Pancreas (tissue), 10 donors: Measurements from ENCODE around the gene OBSL1. TPM values are rescaled to one million over a fixed set of nuclear protein-coding genes. Genes with fewer than 3 reads are reported as not detected.

ENCODE experiments used
- ATAC-seq, 4 donors: fragments of 200-7000 bp; cut with Tn5 transposase; one replicate each; pipeline versions ENCODE4 v1.8.0 to v1.9.1; 2020; ENCODE audit warnings: mild to moderate bottlenecking in 4 of 4, moderate library complexity in 4 of 4
- DNase-seq, 6 donors: peaks; one replicate each; pipeline ENCODE4 v3.0.0-alpha.2; 2020
- FAIRE-seq: peaks from 2 replicates; lab custom pipeline; 2012; peaks lifted over from hg19 to GRCh38; lab: Jason Lieb, UNC
- H3K27ac ChIP-seq, 4 donors: fragments of 200-600 bp; sonication (generic); 1 replicate in 3 of 4; 2 replicates in 1 of 4; pipeline versions ENCODE4 v1.5.0 to v1.8.0; 2020
- H3K27me3 ChIP-seq, 4 donors: fragments of 200-600 bp; one replicate each; pipeline ENCODE4 v1.8.0; 2021
- H3K36me3 ChIP-seq, 3 donors: fragments of 200-600 bp; sonication (generic) in 1 of 3; one replicate each; pipeline versions ENCODE4 v1.5.0 to v1.8.0; 2020 to 2021
- H3K4me1 ChIP-seq, 3 donors: fragments of 200-600 bp; one replicate each; pipeline ENCODE4 v1.8.0; 2021
- H3K4me3 ChIP-seq, 4 donors: fragments of 200-600 bp; sonication (generic) in 2 of 4; one replicate each; pipeline versions ENCODE4 v1.5.0 to v1.8.0; 2020 to 2021
- H3K9me3 ChIP-seq, 4 donors: fragments of 200-600 bp; one replicate each; pipeline ENCODE4 v1.8.0; 2021
- WGBS, 2 donors: extraction: QIAGEN DNeasy Blood & Tissue Kit; methylation state at CpG; one replicate each; pipeline ENCODE4 v1.1.7; 2013; 5-methylcytosine and 5-hydroxymethylcytosine counted together
- intact Hi-C, 3 donors: fragments of 100-400 bp; cut with DNase I; formaldehyde crosslinking; loops; one replicate each; pipeline versions ENCODE4 v1.11.1 to v1.14.2; 2022
- polyA plus RNA-seq, 2 donors: library from polyadenylated mRNA; stranded (reverse); fragments of 200-250 nt; gene quantifications; one replicate each; pipeline ENCODE4 v1.2.3, GENCODE V29; 2013
- total RNA-seq, 6 donors: library from RNA; stranded (reverse); fragmentation: NEBNext Ultra II Directional in 4 of 6; extraction: Animal tissue kit (Norgen Biotek cat#: 25700) in 4 of 6; gene quantifications; one replicate each; pipeline versions ENCODE4 v1.2.1 to v1.2.4, GENCODE V29; 2021 to 2023
- TF ChIP-seq, protein P1 (sequence below), 4 donors: fragments of 200-600 bp; sonication (generic) in 3 of 4; IDR thresholded peaks; one replicate each; pipeline versions ENCODE4 v1.5.0 to v1.8.0; 2021; ENCODE audit warnings: antibody characterized with exemption in 4 of 4
- donor health status: healthy with polysubstance abuse.
- donor health status: DM: no; HTN: no; CAD: no; lungs with moderate emphysema.
- donor health status: DM: no; HTN: no; CAD: no.
- donor health status: control.
- donor health status: control.
- donor health status: Bipolar disorder and iron deficiency.
- donor health status: DM: yes; HTN: yes; CAD: no.
- donor health status: DM: no; HTN: no; CAD: no.
- donor health status: DM: no; HTN: no; CAD: no.
- donor health status: DM: yes; HTN: yes; CAD: no.

OBSL1 gene
- total and polyA plus RNA-seq, 8 donors, result 54.7 to 332 (median 74.0) TPM

DNA sequence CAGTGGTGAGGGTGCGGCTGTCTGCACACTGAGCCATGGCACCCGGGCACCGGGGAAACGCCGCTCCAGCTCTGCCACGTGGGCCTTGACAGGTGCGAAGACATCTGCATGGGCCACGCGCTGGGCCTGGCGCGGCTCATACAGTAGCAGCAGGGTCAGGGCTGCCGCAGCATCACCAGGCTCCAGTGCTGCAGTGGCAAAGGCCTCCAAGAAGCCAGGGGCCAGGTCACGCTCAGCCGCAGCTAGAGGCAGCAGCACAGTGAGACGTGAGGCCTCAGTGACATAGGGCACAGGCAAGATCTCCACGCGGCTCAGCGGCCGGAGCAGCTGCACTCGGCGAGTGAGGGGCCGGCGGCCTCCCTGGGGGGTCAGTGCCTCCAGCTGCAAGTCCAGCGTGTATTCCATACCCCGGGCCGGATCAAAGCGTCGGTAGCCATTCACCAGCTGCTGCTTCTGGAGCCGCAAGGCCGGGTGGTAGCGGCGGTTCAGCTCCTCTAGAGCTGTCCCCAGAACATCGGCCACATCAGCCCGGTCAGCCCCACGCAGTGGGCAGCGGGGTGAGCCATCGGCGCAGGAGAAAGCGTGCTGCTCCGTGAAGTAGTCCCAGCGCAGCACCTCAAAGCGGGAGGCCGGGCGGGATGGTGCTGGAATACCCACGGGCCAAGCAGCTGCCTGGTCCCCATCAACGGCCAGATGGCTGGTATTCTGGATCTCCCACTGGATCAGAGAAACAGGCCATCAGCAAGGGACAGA is 31.2 kb downstream of the OBSL1 start:
- Histone ChIP-seq H3K36me3 (peaks cover 2 to 26% (median 19%) of the 10 kb centered on the region in 3 donors), H3K27ac (no peak overlapping the region), H3K27me3 (no peaks in the 10 kb centered on the region), H3K4me3 (no peak overlapping the region), H3K4me1 (peaks cover 0 to 9% (median 5%) of the 10 kb centered on the region in 3 donors), H3K9me3 (no peaks in the 10 kb centered on the region)
- TF ChIP-seq, protein P1, sequence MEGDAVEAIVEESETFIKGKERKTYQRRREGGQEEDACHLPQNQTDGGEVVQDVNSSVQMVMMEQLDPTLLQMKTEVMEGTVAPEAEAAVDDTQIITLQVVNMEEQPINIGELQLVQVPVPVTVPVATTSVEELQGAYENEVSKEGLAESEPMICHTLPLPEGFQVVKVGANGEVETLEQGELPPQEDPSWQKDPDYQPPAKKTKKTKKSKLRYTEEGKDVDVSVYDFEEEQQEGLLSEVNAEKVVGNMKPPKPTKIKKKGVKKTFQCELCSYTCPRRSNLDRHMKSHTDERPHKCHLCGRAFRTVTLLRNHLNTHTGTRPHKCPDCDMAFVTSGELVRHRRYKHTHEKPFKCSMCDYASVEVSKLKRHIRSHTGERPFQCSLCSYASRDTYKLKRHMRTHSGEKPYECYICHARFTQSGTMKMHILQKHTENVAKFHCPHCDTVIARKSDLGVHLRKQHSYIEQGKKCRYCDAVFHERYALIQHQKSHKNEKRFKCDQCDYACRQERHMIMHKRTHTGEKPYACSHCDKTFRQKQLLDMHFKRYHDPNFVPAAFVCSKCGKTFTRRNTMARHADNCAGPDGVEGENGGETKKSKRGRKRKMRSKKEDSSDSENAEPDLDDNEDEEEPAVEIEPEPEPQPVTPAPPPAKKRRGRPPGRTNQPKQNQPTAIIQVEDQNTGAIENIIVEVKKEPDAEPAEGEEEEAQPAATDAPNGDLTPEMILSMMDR (IDR thresholded peaks at IDR 0.05), result no peak
- DNase-seq (peak in 2 of 6 donors; percentile 60 to 82), ATAC-seq (no peak), FAIRE-seq (no peak)
- intact Hi-C loops, result loop anchor here (2.0 to 10.0 kb wide), 4 partner anchors 75 to 105 kb away; no protein-coding TSS in a partner anchor
- 90 to 92% methylated on average over 46 of the region's 46 CpGs for WGBS, 2 donors

DNA sequence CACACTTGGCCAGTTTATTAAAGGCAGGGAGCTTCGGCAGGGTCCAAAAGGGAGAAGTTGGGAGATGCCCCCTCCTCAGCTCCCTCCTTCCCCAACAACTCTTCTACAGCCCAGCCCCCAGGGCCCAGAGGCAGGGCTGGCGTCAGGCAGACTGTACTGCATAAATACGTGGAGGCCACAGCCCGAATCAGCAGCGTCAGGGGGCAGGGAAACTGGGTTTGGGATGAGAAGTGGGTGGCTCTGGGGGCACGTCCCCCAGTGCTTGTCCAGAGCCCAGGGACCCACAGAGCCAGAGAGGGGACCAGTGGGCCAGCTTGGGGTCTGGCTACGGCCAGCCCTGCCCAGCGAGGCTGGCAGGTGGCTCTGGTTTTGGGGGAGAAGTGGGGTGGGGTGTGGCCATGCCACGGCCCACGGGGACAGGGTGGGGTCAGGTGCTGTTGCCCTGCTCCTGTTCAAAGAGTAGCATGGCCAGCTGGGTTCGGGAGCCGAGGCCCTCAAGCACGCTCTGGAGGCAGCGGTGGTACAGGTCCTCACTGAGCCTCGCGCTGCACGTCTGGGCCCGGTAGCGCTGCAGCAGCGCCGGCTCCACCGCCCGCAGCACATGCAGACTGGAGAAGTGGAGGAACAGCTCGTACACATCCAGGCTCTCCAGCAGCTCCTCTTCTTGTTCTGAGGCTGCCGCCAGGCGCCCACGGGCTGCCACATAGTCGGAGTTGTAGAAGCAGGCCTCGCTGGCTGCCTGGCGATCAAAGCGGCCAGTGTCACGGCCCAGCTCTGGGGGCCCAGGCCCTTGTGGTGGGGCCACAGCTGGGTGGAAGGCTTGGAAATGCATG is 32.2 kb downstream of the OBSL1 start:
- H3K27ac ChIP-seq, result no peak overlapping the region
- no peaks in the 10 kb centered on the region for H3K9me3 ChIP-seq
- H3K36me3 ChIP-seq, result peaks cover 2 to 26% (median 19%) of the 10 kb centered on the region in 3 donors
- WGBS, 2 donors, result 86 to 87% methylated on average over 30 to 32 of the region's 32 CpGs
- no peak overlapping the region for H3K4me3 ChIP-seq
- ATAC-seq, result no peak
- TF ChIP-seq, protein P1 (IDR thresholded peaks at IDR 0.05), result no peak
- no peaks in the 10 kb centered on the region for H3K27me3 ChIP-seq
- peak in 1 of 6 donors; percentile 75 for DNase-seq
- intact Hi-C loops, result loop anchor here in 1 of 3 donors (10.0 kb wide), 2 partner anchors 74 to 106 kb away; no protein-coding TSS in a partner anchor
- H3K4me1 ChIP-seq, result peaks cover 0 to 5% (median 4%) of the 10 kb centered on the region in 3 donors
- FAIRE-seq, result no peak

DNA sequence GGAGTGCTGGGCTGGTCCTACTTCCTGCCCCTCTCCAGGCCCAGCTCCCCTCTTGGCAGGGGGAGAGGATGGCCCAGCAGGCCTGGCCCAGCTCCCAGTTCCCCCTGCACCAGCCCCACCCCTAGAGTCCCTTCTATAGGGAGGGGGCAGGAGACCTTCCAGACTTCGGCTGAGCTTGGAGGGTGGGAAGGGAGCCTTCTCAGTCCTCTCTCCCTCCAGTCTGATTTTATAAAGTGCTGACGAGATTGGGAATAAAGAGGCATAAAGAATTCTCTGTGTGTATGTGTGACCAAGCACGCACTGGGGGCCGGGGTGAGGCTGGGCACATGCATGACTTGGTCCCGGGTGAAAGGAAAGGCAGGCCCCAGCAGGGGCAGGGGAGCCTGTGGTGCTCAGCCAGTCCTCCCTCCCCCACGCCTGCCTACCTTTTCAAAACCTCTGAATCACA is 32.8 kb downstream of the OBSL1 start:
- Histone ChIP-seq H3K36me3 (peaks cover 2 to 26% (median 19%) of the 10 kb centered on the region in 3 donors), H3K27me3 (no peaks in the 10 kb centered on the region), H3K4me1 (peaks cover 0 to 5% (median 4%) of the 10 kb centered on the region in 3 donors), H3K27ac (no peak overlapping the region), H3K4me3 (no peak overlapping the region), H3K9me3 (no peaks in the 10 kb centered on the region)
- WGBS, 2 donors, result 72 to 78% methylated on average over 6 of the region's 6 CpGs
- no peak for DNase-seq
- TF ChIP-seq, protein P1 (IDR thresholded peaks at IDR 0.05), result no peak
- FAIRE-seq, result no peak
- intact Hi-C loops, result loop anchor here in 1 of 3 donors (10.0 kb wide), 2 partner anchors 74 to 106 kb away; no protein-coding TSS in a partner anchor
- no peak for ATAC-seq

DNA sequence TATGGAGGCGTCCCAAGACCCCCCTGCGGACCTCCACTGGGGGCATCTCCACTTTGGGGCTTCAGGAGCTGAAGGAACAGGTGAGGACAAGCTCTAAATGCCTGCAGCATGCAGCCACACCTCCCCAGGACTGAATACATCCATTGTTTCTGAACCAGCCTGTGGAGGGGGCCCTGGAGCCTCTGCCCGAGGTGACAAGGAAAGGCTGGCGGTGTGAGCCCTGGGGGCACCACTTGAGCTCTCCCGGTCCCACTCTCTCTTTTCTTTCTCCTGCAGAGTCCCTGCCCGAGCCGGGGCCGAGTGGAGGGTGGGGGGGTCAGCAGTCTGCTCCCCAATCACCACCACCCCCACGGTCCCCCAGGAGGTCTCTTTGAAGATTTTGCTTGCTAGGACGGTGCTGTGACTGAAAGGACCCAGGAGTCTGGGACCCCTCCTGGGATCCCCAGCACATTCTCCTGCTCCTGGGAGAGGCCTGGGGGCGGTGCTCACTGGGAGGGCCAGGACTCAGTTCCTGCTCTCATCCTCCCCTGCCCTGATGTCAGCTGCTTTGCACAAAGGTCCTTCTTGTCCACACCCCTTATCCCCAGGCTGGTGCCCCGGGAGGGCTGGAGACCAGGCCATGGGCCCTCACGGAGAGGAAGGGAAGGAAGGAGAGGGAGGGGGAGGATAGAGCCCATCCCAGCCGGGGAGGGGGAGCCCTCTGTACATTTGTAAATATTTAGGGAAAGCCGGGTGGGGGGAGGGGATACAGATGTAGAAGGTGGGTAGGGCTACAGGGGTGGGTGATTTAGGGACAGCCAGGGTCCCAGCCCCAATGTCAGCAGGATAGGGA is 33.5 kb downstream of the OBSL1 start:
- H3K4me1 ChIP-seq, result peaks cover 0 to 5% (median 4%) of the 10 kb centered on the region in 3 donors
- ATAC-seq, result no peak
- peaks cover 2 to 26% (median 19%) of the 10 kb centered on the region in 3 donors for H3K36me3 ChIP-seq
- TF ChIP-seq, protein P1 (IDR thresholded peaks at IDR 0.05), result no peak
- no peak overlapping the region for H3K4me3 ChIP-seq
- H3K27ac ChIP-seq, result no peak overlapping the region
- no peak for FAIRE-seq
- peak in 1 of 6 donors; percentile 67 for DNase-seq
- WGBS, 2 donors, result 54 to 58% methylated on average over 12 to 14 of the region's 15 CpGs
- H3K27me3 ChIP-seq, result no peaks in the 10 kb centered on the region
- intact Hi-C loops, result loop anchor here in 1 of 3 donors (10.0 kb wide), 2 partner anchors 73 to 107 kb away; no protein-coding TSS in a partner anchor
- H3K9me3 ChIP-seq, result no peaks in the 10 kb centered on the region
